IMR-90 (cell line): Measurements from ENCODE around the gene ITFG2. TPM values are rescaled to one million over a fixed set of nuclear protein-coding genes. Genes with fewer than 3 reads are reported as not detected.

Experiments
- ATAC-seq: fragments of 200-7000 bp; cut with Tn5 transposase; 2 replicates; pipeline ENCODE4 v1.9.1; 2020; ENCODE audit warnings: low read depth, mild to moderate bottlenecking, moderate library complexity
- BruUV-seq: library from RNA; stranded (reverse); fragments of 400-500 nt; replicated peaks from 2 replicates; lab custom pipeline; 2021; lab: Mats Ljungman, UMichigan
- CTCF ChIA-PET: fragments of 300-600 bp; formaldehyde crosslinking; extraction: SDS; loops from one replicate; lab custom pipeline; 2021; ENCODE audit warnings: antibody characterized with exemption; lab: Yijun Ruan, JAX
- POLR2A ChIA-PET: fragments of 300-600 bp; sonication (Branson Sonifier 250); formaldehyde crosslinking; loops from one replicate; lab custom pipeline; 2022; ENCODE audit warnings: antibody characterized with exemption; ENCODE audit not compliant: unreplicated experiment; lab: Charles Lee
- DNase-seq: peaks from one replicate; pipeline ENCODE4 v3.0.0; 2013
- H2AFZ ChIP-seq: replicated peaks from 2 replicates; pipeline ENCODE3; 2013; ENCODE audit warnings: low read length, mild to moderate bottlenecking; ENCODE audit not compliant: poor library complexity
- H2AK5ac ChIP-seq: 2 replicates; pipeline ENCODE4 v1.6.1; 2013; ENCODE audit warnings: low read depth, low read length, inconsistent platforms
- H2AK9ac ChIP-seq: replicated peaks from 2 replicates; pipeline ENCODE3; 2013; ENCODE audit warnings: mild to moderate bottlenecking, low read depth, low read length, moderate library complexity; ENCODE audit not compliant: poor library complexity
- H2BK120ac ChIP-seq: 2 replicates; pipeline ENCODE4 v1.6.1; 2013; ENCODE audit warnings: low read depth, low read length, inconsistent platforms
- H2BK15ac ChIP-seq: 3 replicates; pipeline ENCODE4 v1.6.1; 2013; ENCODE audit warnings: low read depth, low read length, inconsistent platforms
- H2BK20ac ChIP-seq: 2 replicates; pipeline ENCODE4 v1.6.1; 2013; ENCODE audit warnings: low read depth, mild to moderate bottlenecking, inconsistent platforms, low read length, moderate library complexity
- H2BK5ac ChIP-seq: 2 replicates; pipeline ENCODE4 v1.6.1; 2013; ENCODE audit warnings: mild to moderate bottlenecking, low read depth, low read length, inconsistent platforms; ENCODE audit not compliant: poor library complexity, severe bottlenecking
- H3K14ac ChIP-seq: replicated peaks from 2 replicates; pipeline ENCODE4 v1.6.1; 2013; ENCODE audit warnings: low read depth, low read length, inconsistent platforms
- H3K18ac ChIP-seq: 2 replicates; pipeline ENCODE4 v1.6.1; 2013; ENCODE audit warnings: low read depth, low read length, control low read depth
- H3K23ac ChIP-seq: 2 replicates; pipeline ENCODE4 v1.6.1; 2013; ENCODE audit warnings: low read depth, low read length, inconsistent platforms
- H3K27ac ChIP-seq: 2 replicates; pipeline ENCODE4 v1.5.1; 2013; ENCODE audit warnings: mild to moderate bottlenecking, control low read depth, low read length; ENCODE audit not compliant: insufficient read depth
- H3K27me3 ChIP-seq: 2 replicates; pipeline ENCODE4 v1.6.1; 2013; ENCODE audit warnings: low read length; ENCODE audit not compliant: control insufficient read depth, insufficient read depth
- H3K36me3 ChIP-seq: 2 replicates; pipeline ENCODE4 v1.6.1; 2013; ENCODE audit warnings: low read length, mixed read lengths; ENCODE audit not compliant: control insufficient read depth, insufficient read depth
- H3K4ac ChIP-seq: 2 replicates; pipeline ENCODE4 v1.6.1; 2013; ENCODE audit warnings: low read depth, low read length, inconsistent platforms
- H3K4me1 ChIP-seq: 2 replicates; pipeline ENCODE4 v1.6.1; 2013; ENCODE audit warnings: low read length, mixed read lengths; ENCODE audit not compliant: control insufficient read depth, insufficient read depth
- H3K4me2 ChIP-seq: 2 replicates; pipeline ENCODE4 v1.6.1; 2013; ENCODE audit warnings: low read depth, mild to moderate bottlenecking, control low read depth, low read length, moderate library complexity
- H3K4me3 ChIP-seq: 2 replicates; pipeline ENCODE4 v1.5.1; 2013; ENCODE audit warnings: low read depth, mild to moderate bottlenecking, control low read depth, low read length, moderate library complexity; ENCODE audit not compliant: insufficient read depth
- H3K56ac ChIP-seq: 2 replicates; pipeline ENCODE4 v1.6.1; 2013; ENCODE audit warnings: low read length, inconsistent platforms; ENCODE audit not compliant: insufficient read depth; ENCODE audit errors: extremely low read depth
- H3K79me1 ChIP-seq, 2 experiments: 2 replicates each; pipeline ENCODE4 v1.6.1; 2013; ENCODE audit warnings: low read length in 2 of 2, inconsistent platforms in 1 of 2, low read depth in 1 of 2
- H3K9ac ChIP-seq: 2 replicates; pipeline ENCODE4 v1.6.1; 2013; ENCODE audit warnings: low read depth, low read length, control low read depth
- H3K9me1 ChIP-seq: 2 replicates; pipeline ENCODE4 v1.6.1; 2013; ENCODE audit warnings: low read length, inconsistent platforms; ENCODE audit not compliant: insufficient read depth
- H3K9me3 ChIP-seq: 2 replicates; pipeline ENCODE4 v1.6.1; 2013; ENCODE audit warnings: low read length; ENCODE audit not compliant: control insufficient read depth, insufficient read depth
- H4K20me1 ChIP-seq: 2 replicates; pipeline ENCODE4 v1.6.1; 2013; ENCODE audit warnings: low read length, inconsistent platforms; ENCODE audit not compliant: insufficient read depth
- H4K5ac ChIP-seq: 2 replicates; pipeline ENCODE4 v1.6.1; 2013; ENCODE audit warnings: mild to moderate bottlenecking, low read depth, low read length, control low read depth
- H4K8ac ChIP-seq, 2 experiments: 2 replicates each; pipeline ENCODE4 v1.6.1; 2013; ENCODE audit warnings: low read depth in 2 of 2, low read length in 2 of 2, control low read depth in 1 of 2, inconsistent platforms in 1 of 2
- H4K91ac ChIP-seq: 2 replicates; pipeline ENCODE4 v1.6.1; 2013; ENCODE audit warnings: low read depth, low read length, inconsistent platforms; ENCODE audit not compliant: insufficient read depth
- CEBPB ChIP-seq: IDR thresholded peaks from 2 replicates; pipeline ENCODE4 v1.6.1; 2012; ENCODE audit warnings: low read depth, low read length, improper control_type of control experiment
- CHD1 ChIP-seq: IDR thresholded peaks from 2 replicates; pipeline ENCODE4 v1.6.1; 2012; ENCODE audit warnings: low read depth, low read length, improper control_type of control experiment
- CTCF ChIP-seq: conservative IDR thresholded peaks from 2 replicates; pipeline ENCODE4 v1.5.1; 2012; ENCODE audit warnings: mild to moderate bottlenecking, low read depth, low read length, improper control_type of control experiment
- FOS ChIP-seq: fragments of 150-350 bp; IDR thresholded peaks from 2 replicates; pipeline ENCODE4 v1.6.1; 2016; ENCODE audit warnings: low read depth, low read length
- MAFK ChIP-seq: IDR thresholded peaks from 2 replicates; pipeline ENCODE4 v1.6.1; 2012; ENCODE audit warnings: low read depth, low read length, improper control_type of control experiment
- MAZ ChIP-seq: IDR thresholded peaks from 2 replicates; pipeline ENCODE4 v1.6.1; 2012; ENCODE audit warnings: low read depth, mild to moderate bottlenecking, low read length, improper control_type of control experiment, moderate library complexity, borderline replicate concordance
- MXI1 ChIP-seq: IDR thresholded peaks from 2 replicates; pipeline ENCODE4 v1.6.1; 2012; ENCODE audit warnings: low read depth, mild to moderate bottlenecking, low read length, moderate library complexity, borderline replicate concordance
- NFE2L2 ChIP-seq: fragments of 150-350 bp; IDR thresholded peaks from 2 replicates; pipeline ENCODE4 v1.6.1; 2016; ENCODE audit warnings: low read depth, mild to moderate bottlenecking, low read length
- POLR2A ChIP-seq: IDR thresholded peaks from 2 replicates; pipeline ENCODE4 v1.6.1; 2012; ENCODE audit warnings: mild to moderate bottlenecking, low read depth, low read length
- RAD21 ChIP-seq: IDR thresholded peaks from 2 replicates; pipeline ENCODE4 v1.6.1; 2012; ENCODE audit warnings: low read length, improper control_type of control experiment
- RCOR1 ChIP-seq: IDR thresholded peaks from 2 replicates; pipeline ENCODE4 v1.6.1; 2012; ENCODE audit warnings: mild to moderate bottlenecking, low read length, improper control_type of control experiment; ENCODE audit not compliant: insufficient replicate concordance
- RFX5 ChIP-seq: IDR thresholded peaks from 2 replicates; pipeline ENCODE4 v1.8.0; 2012; ENCODE audit warnings: low read depth, mild to moderate bottlenecking, low read length, moderate library complexity
- SMC3 ChIP-seq: fragments of 150-350 bp; IDR thresholded peaks from 2 replicates; pipeline ENCODE4 v1.6.1; 2016; ENCODE audit warnings: low read depth, mild to moderate bottlenecking, antibody characterized with exemption, low read length, moderate library complexity
- USF2 ChIP-seq: fragments of 150-350 bp; IDR thresholded peaks from 2 replicates; pipeline ENCODE4 v1.6.1; 2017; ENCODE audit warnings: mild to moderate bottlenecking, antibody characterized with exemption, low read length, low read depth
- WGBS, 2 experiments: methylation state at CpG; one replicate each; pipeline versions ENCODE4 v1.1.5 to v1.1.7; 2013; ENCODE audit warnings: missing lambda C conversion rate in 2 of 2; ENCODE audit not compliant: insufficient read length in 1 of 2; ENCODE audit errors: extremely low coverage in 2 of 2; 5-methylcytosine and 5-hydroxymethylcytosine counted together
- dilution Hi-C: fragments of 300-500 bp; cut with HindIII; formaldehyde crosslinking; loops from one replicate; pipeline ENCODE4 v1.14.3; 2018; ENCODE audit warnings: low sequenced_read_pairs; ENCODE audit not compliant: unreplicated experiment
- in situ Hi-C: fragments of 300-500 bp; cut with MboI; formaldehyde crosslinking; loops from 3 replicates; pipeline ENCODE4 v1.14.3; 2019; ENCODE audit warnings: low sequenced_read_pairs, inconsistent platforms, mixed read lengths
- intact Hi-C: fragments of 100-400 bp; cut with micrococcal nuclease; formaldehyde crosslinking; loops from 2 replicates; pipeline ENCODE4 v1.10.0; 2022
- polyA plus RNA-seq, 3 experiments: library from polyadenylated mRNA; depleted of rRNA; stranded (reverse); fragments of >200 nt; gene quantifications; 2 replicates each; pipeline ENCODE4 v1.2.3, GENCODE V29; 2012; ENCODE audit warnings: low replicate concordance in 1 of 3
- total RNA-seq: library from RNA; depleted of rRNA; stranded (reverse); fragments of >200 nt; gene quantifications from 2 replicates; pipeline ENCODE4 v1.2.3, GENCODE V29; 2012

The ITFG2 gene
- total and polyA plus RNA-seq, 2 of the 4 experiments (the other 2 are of a cell fraction), result 20.3 to 25.5 TPM

GRCh38 chr12:2793561-2793960 lies 18.9 kb upstream of the ITFG2 start (continued):
- TF ChIP-seq CHD1 (no peak), CEBPB (no peak), RCOR1 (no peak), RAD21 (no peak)

- DNase-seq (no peak), ATAC-seq (peak; percentile 25)
- TF ChIP-seq MAZ (no peak), CEBPB (no peak), RAD21 (no peak), POLR2A (no peak), RFX5 (no peak), MXI1 (no peak), FOS (no peak), SMC3 (no peak), CHD1 (no peak), RCOR1 (no peak), CTCF (no peak), MAFK (no peak), USF2 (no peak), NFE2L2 (no peak)
- Histone ChIP-seq H4K8ac (peak overlapping the region in 1 of 2 experiments; percentile 69; a peak in 1 of 4 replicates), H2AFZ (peak overlapping the region; percentile 90), H4K20me1 (peaks cover 18% of the 10 kb centered on the region; the same call in 1 of the 2 replicates), H2BK15ac (no peak overlapping the region), H3K56ac (no peak overlapping the region), H2BK5ac (no peak overlapping the region), H3K4me3 (peak overlapping the region; percentile 60), H3K4me1 (peaks cover 4% of the 10 kb centered on the region; the same call in 1 of the 2 replicates), H3K27me3 (peaks cover under 1% of the 10 kb centered on the region; the same call in 1 of the 2 replicates), H3K9me1 (peaks cover 8% of the 10 kb centered on the region; the same call in 1 of the 2 replicates), H3K14ac (no peak overlapping the region), H3K79me1 (peaks cover 33 to 35% of the 10 kb centered on the region in 2 experiments), H2AK9ac (peak overlapping the region; percentile 47), H4K91ac (0 out of 2 replicates have a peak overlapping the region, but pooled peaks have one; percentile 6), H3K18ac (no peak overlapping the region), H3K27ac (peak overlapping the region; percentile 4; the same call in 1 of the 2 replicates), H2AK5ac (no peak overlapping the region), H2BK20ac (no peak overlapping the region), H2BK120ac (peak overlapping the region; percentile 19; the same call in 1 of the 2 replicates), H3K23ac (no peak overlapping the region; the same call in 1 of the 2 replicates), H3K9ac (peak overlapping the region; percentile 49), H4K5ac (no peak overlapping the region), H3K4me2 (peak overlapping the region; percentile 61), H3K4ac (peak overlapping the region; percentile 43; the same call in 1 of the 2 replicates), H3K9me3 (no peaks in the 10 kb centered on the region), H3K36me3 (peaks cover 16% of the 10 kb centered on the region)
- ChIA-PET POLR2A (no interaction called here), CTCF (no interaction called here)
- WGBS, 2 experiments, result 4% methylated on average over 23 of the region's 49 CpGs; no CpG with 5 or more reads in 1 of the 2 experiments
- in situ Hi-C loops (no loop called here), dilution Hi-C loops (no loop called here), intact Hi-C loops (no loop called here)
- BruUV-seq, result no TSS peak
These were observed 18.2 kb upstream of the ITFG2 start for GRCh38 chr12:2794191-2794735.
